Measurements from ENCODE around the gene MCRS1.

The MCRS1 gene

GRCh38 chr12:49582201-49582600, 14.3 kb upstream of the MCRS1 start:
- no peak overlapping the region for H2AK5ac ChIP-seq (ENCODE audit: low read depth, low read length)
- H2BK15ac ChIP-seq (ENCODE audit: low read length): no peak overlapping the region
- H3K27ac ChIP-seq (replicated peaks; ENCODE audit: low read length): no peak overlapping the region
- no peak overlapping the region for H2BK12ac ChIP-seq (ENCODE audit: low read length)
- no peak overlapping the region for H4K91ac ChIP-seq (ENCODE audit: low read depth, low read length, poor library complexity)
- peaks cover 12 to 18% of the 10 kb centered on the region in 2 donors for H3K4me1 ChIP-seq (ENCODE audit: control insufficient read depth in 2 of 2, insufficient read depth in 1 of 2, low read depth in 1 of 2, low read length in 2 of 2)
- DNase-seq (ENCODE audit: low spot score): no peak
- H3K36me3 ChIP-seq (replicated peaks in 1 of 2; ENCODE audit: control insufficient read depth in 2 of 2, insufficient read depth in 2 of 2, low read length in 2 of 2): peaks cover 3 to 19% of the 10 kb centered on the region in 2 donors
- H3K23ac ChIP-seq (ENCODE audit: low read depth, low read length, poor library complexity): no peak overlapping the region
- no peak overlapping the region for H2AFZ ChIP-seq (ENCODE audit: low read length)
- no peak overlapping the region for H3K14ac ChIP-seq (ENCODE audit: low read length)
- H3K27me3 ChIP-seq (ENCODE audit: control insufficient read depth in 3 of 3, insufficient read depth in 3 of 3, low read depth in 1 of 3, low read length in 3 of 3): no peaks in the 10 kb centered on the region
- whole genome bisulfite sequencing, 2 donors (ENCODE audit: extremely low coverage in 2 of 2, insufficient read length in 2 of 2, insufficient replicate concordance in 1 of 2): no CpG with 5 or more reads among the region's 1 CpG
- no peak overlapping the region for H3K4me3 ChIP-seq (ENCODE audit: low read length in 2 of 2)
- no peak overlapping the region for H4K8ac ChIP-seq (ENCODE audit: low read depth, low read length)
- H3K79me1 ChIP-seq (ENCODE audit: low read depth, low read length): peaks cover 1% of the 10 kb centered on the region
- H2BK120ac ChIP-seq (ENCODE audit: low read depth, low read length): no peak overlapping the region
- no peak overlapping the region for H2BK5ac ChIP-seq (ENCODE audit: low read length)
- H3K9me3 ChIP-seq (replicated peaks in 1 of 2; ENCODE audit: control insufficient read depth in 2 of 2, insufficient read depth in 1 of 2, low read depth in 1 of 2, low read length in 2 of 2): peaks cover 0 to 2% of the 10 kb centered on the region in 2 donors
- no peak overlapping the region for H3K4ac ChIP-seq (ENCODE audit: low read length)
- H3K4me2 ChIP-seq (ENCODE audit: insufficient read depth, low read length, poor library complexity, severe bottlenecking): no peak overlapping the region
- H3K18ac ChIP-seq (ENCODE audit: low read length): no peak overlapping the region
- no peak overlapping the region for H3K9ac ChIP-seq (ENCODE audit: low read depth, low read length, poor library complexity)

- Histone ChIP-seq H2BK120ac (ENCODE audit: low read depth, low read length) (no peak overlapping the region), H2AFZ (ENCODE audit: low read length) (peak overlapping the region; percentile 54), H3K23ac (ENCODE audit: low read depth, low read length, poor library complexity) (no peak overlapping the region), H3K79me1 (ENCODE audit: low read depth, low read length) (peaks cover 1% of the 10 kb centered on the region), H2BK15ac (ENCODE audit: low read length) (no peak overlapping the region), H3K27me3 (ENCODE audit: control insufficient read depth in 3 of 3, insufficient read depth in 3 of 3, low read depth in 1 of 3, low read length in 3 of 3) (no peaks in the 10 kb centered on the region), H3K27ac (replicated peaks; ENCODE audit: low read length) (peak overlapping the region; percentile 86), H2BK5ac (ENCODE audit: low read length) (no peak overlapping the region), H2BK12ac (ENCODE audit: low read length) (no peak overlapping the region), H4K8ac (ENCODE audit: low read depth, low read length) (no peak overlapping the region), H3K14ac (ENCODE audit: low read length) (no peak overlapping the region), H3K9ac (ENCODE audit: low read depth, low read length, poor library complexity) (no peak overlapping the region), H3K4ac (ENCODE audit: low read length) (no peak overlapping the region), H3K9me3 (replicated peaks in 1 of 2; ENCODE audit: control insufficient read depth in 2 of 2, insufficient read depth in 1 of 2, low read depth in 1 of 2, low read length in 2 of 2) (peaks cover 0 to 2% of the 10 kb centered on the region in 2 donors), H3K36me3 (replicated peaks in 1 of 2; ENCODE audit: control insufficient read depth in 2 of 2, insufficient read depth in 2 of 2, low read length in 2 of 2) (peaks cover 3 to 13% of the 10 kb centered on the region in 2 donors), H3K18ac (ENCODE audit: low read length) (peak overlapping the region; percentile 34), H3K4me1 (ENCODE audit: control insufficient read depth in 2 of 2, insufficient read depth in 1 of 2, low read depth in 1 of 2, low read length in 2 of 2) (peaks cover 12 to 18% of the 10 kb centered on the region in 2 donors), H2AK5ac (ENCODE audit: low read depth, low read length) (no peak overlapping the region), H4K91ac (ENCODE audit: low read depth, low read length, poor library complexity) (no peak overlapping the region), H3K4me2 (ENCODE audit: insufficient read depth, low read length, poor library complexity, severe bottlenecking) (peak overlapping the region; percentile 46), H3K4me3 (ENCODE audit: low read length in 2 of 2) (no peak overlapping the region)
- peak; percentile 91 for DNase-seq (ENCODE audit: low spot score)
- no CpG with 5 or more reads among the region's 8 CpGs for WGBS, 2 donors (ENCODE audit: extremely low coverage in 2 of 2, insufficient read length in 2 of 2, insufficient replicate concordance in 1 of 2)
Measured at GRCh38 chr12:49580572-49581535, 12.9 kb upstream of the MCRS1 start.

- Histone ChIP-seq H4K91ac (ENCODE audit: low read depth, low read length, poor library complexity) (no peak overlapping the region), H2AFZ (ENCODE audit: low read length) (no peak overlapping the region), H3K36me3 (replicated peaks in 1 of 2; ENCODE audit: control insufficient read depth in 2 of 2, insufficient read depth in 2 of 2, low read length in 2 of 2) (peaks cover 3 to 15% of the 10 kb centered on the region in 2 donors), H3K4ac (ENCODE audit: low read length) (no peak overlapping the region), H3K23ac (ENCODE audit: low read depth, low read length, poor library complexity) (no peak overlapping the region), H2BK120ac (ENCODE audit: low read depth, low read length) (no peak overlapping the region), H3K79me1 (ENCODE audit: low read depth, low read length) (no peaks in the 10 kb centered on the region), H3K14ac (ENCODE audit: low read length) (peak overlapping the region; percentile 76), H3K4me3 (ENCODE audit: low read length in 2 of 2) (no peak overlapping the region), H3K27ac (replicated peaks; ENCODE audit: low read length) (peak overlapping the region; percentile 49), H3K27me3 (ENCODE audit: control insufficient read depth in 3 of 3, insufficient read depth in 3 of 3, low read depth in 1 of 3, low read length in 3 of 3) (no peaks in the 10 kb centered on the region), H3K4me2 (ENCODE audit: insufficient read depth, low read length, poor library complexity, severe bottlenecking) (peak overlapping the region; percentile 22), H3K18ac (ENCODE audit: low read length) (no peak overlapping the region), H2BK12ac (ENCODE audit: low read length) (no peak overlapping the region), H2BK5ac (ENCODE audit: low read length) (no peak overlapping the region), H3K4me1 (ENCODE audit: control insufficient read depth in 2 of 2, insufficient read depth in 1 of 2, low read depth in 1 of 2, low read length in 2 of 2) (peaks cover 12 to 18% of the 10 kb centered on the region in 2 donors), H2BK15ac (ENCODE audit: low read length) (no peak overlapping the region), H3K9me3 (replicated peaks in 1 of 2; ENCODE audit: control insufficient read depth in 2 of 2, insufficient read depth in 1 of 2, low read depth in 1 of 2, low read length in 2 of 2) (peaks cover 0 to 2% of the 10 kb centered on the region in 2 donors), H3K9ac (ENCODE audit: low read depth, low read length, poor library complexity) (no peak overlapping the region), H4K8ac (ENCODE audit: low read depth, low read length) (no peak overlapping the region), H2AK5ac (ENCODE audit: low read depth, low read length) (no peak overlapping the region)
- DNase-seq (ENCODE audit: low spot score): peak; percentile 50
- no CpG with 5 or more reads among the region's 13 CpGs for WGBS, 2 donors (ENCODE audit: extremely low coverage in 2 of 2, insufficient read length in 2 of 2, insufficient replicate concordance in 1 of 2)
Measured at GRCh38 chr12:49578471-49579112, 10.7 kb upstream of the MCRS1 start.
